ENCODE data around the gene KCNN3.

Gene KCNN3

DNA sequence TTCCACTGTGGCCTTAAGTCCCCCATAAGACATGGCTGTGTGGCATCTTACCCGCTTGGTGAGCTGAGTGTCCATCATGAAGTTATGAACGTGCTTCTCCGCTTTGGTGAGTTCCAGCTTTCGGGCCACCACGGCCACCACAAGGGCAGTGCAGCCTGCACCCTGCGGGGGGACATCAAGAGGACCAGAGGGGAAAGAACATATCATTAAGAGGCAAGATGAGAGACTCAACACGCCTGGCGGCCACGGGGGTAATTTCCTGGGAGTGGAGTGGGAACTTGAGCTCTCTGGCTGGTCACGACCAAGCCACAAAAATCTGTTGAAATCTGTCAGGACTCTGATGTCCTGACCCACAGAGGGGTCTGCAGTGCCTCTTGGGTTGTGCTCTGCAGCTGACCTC is 144.2 kb downstream of the KCNN3 start:
- DNase-seq = no peak

DNA sequence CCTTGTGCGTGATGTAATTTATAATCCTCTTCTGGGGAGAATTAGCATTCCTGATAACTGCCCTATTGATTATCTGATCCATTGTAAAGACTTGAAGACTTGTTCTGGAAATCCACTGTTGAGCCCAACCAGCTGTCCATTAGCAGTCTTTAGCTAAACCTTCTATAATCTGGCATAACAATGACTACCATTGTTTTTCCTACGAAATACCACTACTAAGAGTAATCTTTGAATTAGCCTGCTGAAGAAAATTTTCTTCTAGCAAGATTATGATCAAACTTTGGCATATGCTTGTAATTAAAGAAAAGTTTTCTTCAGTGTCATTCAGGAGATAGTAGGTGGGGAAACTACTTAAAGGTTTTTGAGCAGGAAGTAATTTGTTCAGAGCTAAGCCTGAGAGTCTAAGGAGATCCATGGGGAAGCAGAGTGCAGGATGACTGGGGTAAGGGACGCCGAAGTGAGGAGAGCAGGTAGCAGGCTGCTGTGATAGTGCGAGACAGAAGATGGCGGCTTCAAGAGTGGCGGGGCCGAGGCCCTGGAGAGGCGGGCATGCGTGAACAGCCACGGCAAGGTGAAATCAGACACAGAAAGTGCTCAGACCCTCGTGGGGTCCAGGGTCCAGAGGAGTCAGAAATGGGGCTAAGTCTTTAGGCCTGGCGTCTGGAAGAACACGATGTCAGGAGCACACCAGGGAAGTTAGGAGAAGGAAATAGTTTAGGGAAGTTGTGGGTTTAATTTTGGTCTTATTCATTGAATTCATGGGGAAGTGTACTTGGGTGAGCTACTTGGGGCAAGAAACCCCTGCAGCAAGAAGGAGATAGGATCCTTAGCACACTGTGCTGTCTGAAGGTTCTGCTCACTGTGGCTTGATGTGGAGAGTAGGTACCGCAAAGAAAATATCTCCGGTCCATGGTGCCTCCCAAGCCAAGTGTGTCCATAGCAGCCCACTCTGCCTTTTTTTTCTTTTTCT is 149.5 kb downstream of the KCNN3 start:
- no peak for DNase-seq

DNA sequence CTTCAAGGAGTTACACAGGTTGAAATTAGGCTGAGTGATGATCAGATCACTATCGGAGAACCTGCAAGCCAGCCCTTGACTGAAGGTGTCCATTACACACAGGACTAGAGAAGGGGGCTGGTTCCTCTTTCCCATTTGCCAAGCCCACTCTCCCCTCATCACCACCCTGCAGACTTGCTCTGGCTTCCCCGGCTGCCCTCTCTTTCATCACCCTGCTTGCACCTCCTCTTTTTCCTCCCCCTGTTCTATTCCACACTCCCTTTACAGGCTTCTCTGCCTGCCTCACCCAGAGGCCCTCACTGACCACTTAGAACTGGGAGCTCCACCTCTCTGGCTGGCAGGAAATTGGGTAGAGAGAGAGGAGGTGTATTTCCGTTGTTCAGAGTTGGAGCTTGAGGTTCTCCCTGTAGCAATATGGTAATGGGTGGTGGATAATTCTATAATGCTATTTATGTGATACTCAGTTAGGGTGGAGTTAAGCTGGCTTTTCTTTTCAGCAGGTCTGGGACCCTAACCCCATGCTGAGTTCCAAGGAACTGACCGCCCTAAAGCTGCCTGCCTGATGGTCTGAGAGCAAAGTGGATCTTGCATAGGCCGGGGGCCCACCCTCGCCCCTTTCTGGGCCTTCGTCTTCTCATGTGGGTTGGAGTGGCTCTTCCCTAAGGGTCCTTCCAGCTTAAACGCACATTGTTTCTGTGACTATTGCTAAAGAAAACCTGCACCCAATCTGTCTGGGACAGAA is 150.3 kb downstream of the KCNN3 start:
- no peak for DNase-seq

DNA sequence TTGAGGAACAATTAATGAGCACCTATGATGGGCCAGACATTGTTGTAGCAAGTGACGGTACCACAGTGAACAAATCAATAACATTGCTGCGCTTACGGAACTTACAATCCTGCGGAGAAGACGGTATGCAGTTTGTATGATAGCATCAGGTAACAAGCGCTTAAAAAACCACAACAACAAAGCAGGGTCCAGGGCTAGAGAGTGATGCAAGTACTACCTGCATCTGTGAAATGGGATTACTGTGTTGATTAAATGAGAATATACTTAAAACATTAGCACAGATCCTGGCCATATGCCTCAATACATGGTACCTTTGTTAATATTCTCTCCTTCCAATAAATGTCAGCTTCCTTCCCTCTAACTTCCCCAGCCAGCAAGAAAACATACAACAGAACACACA is 151.5 kb downstream of the KCNN3 start:
- no peak for DNase-seq

DNA sequence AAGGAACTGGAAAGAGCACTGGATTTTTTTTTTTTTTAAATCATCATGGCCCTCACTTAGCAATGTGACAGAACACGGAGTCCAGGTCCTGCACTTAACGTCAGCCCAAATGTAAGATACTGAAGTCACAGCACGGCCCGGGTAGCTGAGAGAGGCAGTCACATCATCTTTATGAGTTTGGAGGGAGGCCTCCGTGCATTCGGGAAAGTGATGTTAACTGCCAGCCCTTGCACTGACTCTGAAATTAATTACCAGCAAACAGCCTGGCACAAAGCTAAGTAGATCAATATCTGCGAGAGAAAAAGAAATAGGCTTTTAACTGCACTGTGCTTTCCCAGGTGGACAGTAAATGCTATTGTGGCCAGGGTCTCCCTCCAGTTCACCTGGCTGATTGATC is 152.6 kb downstream of the KCNN3 start:
- DNase-seq = no peak

DNA sequence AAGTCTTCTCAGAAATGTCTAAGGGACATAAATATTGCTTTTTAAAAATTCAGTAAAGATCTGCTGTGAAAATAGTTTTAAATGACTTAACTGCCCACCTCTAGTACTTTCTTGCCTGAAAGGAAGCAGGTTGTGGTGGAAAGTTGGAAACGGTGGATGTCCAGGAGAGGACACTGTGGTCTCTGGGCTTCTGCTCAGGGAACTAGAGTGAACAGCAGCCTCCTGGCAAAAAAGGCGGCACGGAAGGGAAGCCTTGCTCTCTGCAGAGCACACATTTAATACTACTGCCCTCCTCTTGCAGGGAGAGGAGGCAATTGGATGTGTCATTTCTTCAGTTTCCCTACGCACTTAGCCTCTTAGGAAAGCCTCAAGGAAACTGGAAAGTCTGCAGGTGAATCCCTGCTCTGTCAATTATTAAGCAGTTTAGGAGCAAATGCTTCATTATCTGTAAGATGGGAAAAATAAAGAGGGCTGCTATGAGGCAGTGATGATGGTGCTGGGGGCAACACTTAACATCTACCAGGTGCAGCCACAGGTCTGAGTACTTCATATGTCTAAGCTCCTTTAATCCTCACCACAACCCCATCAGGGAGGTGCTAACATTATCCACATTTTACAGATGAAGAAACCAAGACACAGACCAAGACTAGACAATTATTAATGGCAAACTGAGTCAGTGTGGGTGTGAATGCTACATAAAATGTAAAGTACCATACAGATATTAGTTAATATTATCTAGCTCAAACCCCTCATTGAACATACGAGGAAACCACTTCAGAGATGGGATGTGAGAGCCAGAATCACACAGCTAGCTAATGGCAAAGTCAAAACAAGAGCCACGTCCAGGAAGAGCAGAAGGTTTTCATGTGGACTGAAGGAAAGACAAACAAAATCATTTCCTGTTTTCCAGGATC is 153.2 kb downstream of the KCNN3 start:
- DNase-seq = no peak

DNA sequence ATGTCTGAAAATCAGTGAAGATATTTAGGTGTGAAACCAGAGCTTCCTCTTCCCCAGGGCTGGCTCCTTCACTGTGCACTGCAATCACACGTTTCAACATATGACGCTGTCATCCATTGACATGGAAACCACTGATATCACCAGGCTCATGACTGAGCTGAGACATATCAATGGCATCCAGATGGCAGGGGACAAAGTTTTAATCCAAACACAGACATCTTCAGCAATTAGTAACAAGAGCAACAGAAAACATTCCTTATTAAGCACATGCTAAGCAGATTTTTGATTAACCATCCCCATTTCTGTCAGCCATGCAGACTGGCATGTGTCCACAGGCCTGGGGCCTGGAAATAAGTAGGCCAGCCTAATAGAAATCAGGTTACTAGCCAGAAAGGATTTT is 154.1 kb downstream of the KCNN3 start:
- DNase-seq = no peak

DNA sequence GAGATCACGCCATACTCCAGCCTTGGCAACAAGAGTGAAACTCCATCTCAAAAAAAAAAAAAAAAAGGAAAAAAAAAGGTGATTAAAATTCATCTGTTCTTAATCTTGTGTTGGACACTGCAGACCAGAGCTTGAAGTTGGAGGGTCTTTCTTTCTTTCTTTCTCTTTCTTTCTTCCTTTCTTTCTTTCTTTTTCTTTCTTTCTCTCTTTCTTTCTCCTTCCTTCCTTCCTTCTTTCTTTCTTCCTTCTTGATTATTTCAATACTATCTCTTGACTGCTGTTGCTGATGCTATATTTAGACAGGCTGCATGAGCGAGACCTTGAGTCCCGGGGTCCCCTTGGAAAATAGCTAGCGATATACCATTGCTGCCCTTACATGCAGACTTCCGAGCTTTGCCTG is 154.7 kb downstream of the KCNN3 start:
- no peak for DNase-seq

DNA sequence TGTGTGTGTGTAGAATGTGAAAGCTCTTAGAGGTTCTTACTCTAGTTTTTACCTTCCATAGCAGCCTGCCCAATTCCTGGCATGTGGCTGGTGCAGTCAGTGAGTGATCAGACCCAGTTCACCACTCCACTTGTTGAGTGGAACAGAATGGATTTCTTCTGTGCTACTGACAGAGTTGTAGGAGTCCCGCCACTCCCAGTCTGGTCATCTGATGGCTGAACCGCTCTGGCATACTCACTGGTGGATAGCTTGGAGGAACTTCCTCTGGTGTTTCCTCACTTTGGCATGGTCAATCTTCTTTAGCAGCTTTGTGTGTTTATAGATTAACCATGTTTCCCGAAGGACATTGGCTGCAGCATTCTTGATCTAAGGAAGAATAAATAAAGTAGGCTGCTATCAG is 155.4 kb downstream of the KCNN3 start:
- DNase-seq = no peak

DNA sequence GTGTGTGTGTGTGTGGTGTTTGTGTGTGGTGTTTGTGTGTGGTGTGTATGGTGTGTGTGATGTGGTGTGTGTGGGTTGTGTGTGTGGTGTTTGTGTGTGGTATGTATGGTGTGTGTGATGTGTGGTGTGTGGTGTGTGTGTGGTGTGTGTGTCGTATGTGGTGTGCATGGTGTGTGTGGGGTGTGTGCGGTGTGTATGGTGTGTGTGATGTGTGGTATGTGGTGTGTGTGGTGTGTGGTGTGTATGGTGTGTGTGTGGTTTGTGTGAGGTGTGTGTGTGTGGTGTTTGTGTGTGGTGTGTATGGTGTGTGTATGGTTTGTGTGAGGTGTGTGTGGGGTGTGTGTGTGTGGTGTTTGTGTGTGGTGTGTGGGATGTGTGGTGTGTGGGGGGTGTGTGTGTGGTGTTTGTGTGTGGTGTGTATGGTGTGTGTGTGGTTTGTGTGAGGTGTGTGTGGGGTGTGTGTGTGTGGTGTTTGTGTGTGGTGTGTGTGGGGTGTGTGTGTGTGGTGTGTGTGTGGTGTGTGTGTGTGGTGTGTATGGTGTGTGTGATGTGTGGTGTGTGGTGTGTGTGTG is 155.9 kb downstream of the KCNN3 start:
- no peak for DNase-seq

DNA sequence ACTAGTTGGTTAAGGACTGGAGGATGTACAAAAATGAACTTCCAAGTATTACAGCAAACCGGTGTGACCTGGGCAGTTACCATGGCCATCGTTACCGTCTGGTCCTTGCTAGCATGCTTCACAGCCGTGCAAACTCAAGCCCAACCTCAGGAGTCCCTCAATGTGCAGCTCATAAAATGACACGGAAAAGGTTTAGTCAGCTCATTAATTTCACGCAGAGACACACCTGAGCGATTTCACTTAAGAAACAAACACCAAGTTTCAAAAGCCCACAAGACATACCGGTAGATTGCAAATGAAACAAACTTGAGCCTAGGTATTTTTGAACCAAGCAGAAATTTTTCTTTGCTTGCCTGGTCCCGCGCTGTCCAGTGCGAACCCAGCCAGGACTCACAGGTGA is 157.1 kb downstream of the KCNN3 start:
- no peak for DNase-seq

DNA sequence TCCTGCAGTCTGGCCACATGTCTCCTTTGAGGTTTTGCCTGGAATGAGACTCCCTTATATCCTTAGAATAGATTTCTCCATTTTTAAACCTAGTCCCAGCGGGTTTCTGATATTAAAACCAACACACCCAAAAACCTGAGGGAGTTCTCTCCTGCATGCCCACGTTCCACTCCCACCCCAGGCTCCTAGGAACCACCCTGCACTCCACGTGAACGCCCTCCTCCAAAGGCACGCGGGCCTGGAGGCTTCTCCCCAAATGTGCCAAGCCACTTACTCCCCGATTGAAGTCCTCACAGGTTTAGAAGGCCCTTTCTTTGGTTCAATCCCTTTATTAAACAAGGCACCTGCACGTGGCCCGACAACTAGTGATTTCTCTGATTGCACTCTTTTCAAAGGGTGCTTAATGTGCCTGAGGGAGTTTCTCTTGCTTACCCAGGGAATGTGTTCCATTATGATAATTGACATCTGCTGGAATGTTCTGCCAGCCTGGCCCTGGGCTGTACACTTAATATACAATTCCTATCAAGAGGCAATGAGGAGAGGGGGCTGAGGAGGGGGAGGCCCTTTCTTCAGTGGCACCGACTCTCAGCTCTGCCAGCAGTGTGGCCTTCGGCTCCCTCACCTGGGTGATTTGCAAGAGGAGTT is 157.8 kb downstream of the KCNN3 start:
- DNase-seq = no peak

DNA sequence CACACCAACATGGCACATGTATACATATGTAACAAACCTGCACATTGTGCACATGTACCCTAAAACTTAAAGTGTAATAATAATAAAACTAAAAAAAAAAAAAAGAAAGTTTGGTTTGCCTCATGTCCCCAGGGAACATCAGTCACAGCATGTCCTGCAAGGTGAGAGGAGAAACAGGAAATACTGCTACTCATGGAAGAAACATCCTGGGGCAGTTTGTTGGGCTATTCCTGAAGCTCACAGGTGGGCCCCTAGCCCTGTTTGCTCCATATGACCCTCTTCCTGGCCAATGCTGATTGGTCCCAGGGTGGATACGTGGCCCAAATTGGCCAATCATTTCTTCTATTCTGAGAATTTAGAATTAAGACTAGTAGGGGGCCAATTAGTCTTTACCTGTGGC is 158.7 kb downstream of the KCNN3 start:
- DNase-seq = no peak

DNA sequence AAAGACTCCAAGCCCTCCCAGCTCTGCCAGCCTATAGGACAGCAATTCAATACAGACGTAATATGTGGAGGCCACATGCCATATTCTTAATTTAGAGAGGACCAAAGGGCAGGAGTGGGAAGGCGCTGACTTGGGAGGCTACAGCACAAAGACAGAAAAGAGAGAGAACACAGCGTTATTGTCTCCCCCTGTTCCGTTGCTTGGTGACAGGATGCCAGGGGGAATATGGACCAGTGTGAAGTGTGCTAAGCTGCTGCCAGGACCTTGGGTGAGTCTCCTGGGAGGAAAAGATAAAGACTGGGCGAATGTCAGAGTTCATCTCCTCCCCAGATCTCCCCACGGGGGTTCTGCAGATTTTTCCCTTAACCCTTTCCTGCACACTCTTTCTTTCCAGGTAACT is 160.0 kb downstream of the KCNN3 start:
- DNase-seq = no peak

DNA sequence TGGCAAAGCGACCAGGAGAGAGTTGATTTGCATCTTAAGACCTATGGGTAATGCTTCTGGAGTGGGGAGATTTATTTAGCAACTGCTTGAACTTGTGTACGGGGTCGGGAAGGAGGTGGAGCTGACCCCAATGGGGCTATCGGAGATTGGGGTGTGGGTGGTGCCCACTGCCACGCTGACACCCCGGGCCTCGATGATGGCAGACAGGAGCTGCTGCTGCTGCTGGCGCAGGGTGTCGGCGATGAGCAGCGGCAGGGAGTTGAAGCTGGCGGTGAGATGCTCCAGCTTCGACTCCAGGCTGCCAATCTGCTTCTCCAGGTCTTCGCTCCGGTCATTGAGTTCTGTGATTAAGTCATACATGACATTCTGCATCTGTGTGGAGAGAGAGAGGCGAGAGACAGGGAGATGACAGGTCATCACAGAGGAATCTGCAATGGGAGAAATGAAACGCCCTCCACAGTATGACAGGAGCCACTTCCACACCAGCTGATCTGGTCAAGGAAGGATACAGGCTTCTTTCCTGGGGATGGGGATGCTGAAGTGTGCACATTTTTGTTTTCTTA is 162.1 kb downstream of the KCNN3 start:
- DNase-seq = no peak

DNA sequence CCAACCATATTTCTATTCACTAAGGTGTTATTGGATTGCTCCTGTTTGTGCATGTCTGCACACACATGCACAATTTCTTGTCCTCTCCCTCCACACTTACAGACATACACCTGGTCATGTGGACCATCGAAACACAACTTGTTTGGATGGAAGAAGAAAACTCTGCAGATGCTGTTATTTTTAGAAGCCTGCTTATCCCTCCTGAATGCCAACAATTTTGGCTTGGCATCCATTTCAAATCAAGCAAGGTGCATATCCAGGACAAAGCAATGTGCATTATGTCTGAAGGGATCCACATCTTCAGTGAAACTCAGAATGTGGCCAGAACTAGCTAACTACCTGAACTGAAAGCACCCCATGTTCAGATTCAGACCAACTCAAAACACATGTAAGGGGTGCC is 163.2 kb downstream of the KCNN3 start:
- DNase-seq = no peak

DNA sequence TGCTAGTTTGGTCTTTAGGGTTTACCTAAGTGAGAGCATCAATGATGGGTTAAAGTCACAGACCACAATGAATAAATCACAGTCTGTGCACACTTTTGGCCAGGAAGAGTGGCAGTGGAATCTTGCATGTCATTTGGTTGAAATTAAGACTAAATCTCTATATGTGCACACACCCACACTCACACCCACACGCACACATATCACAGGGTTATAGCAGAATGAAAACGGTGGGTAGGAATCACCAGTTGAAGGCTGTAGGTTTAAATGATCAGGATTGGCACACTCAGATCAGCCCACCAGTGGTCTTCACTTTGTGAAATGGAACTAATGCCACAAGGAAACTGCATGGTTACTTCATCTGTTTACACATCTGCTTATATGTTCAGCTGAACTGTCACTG is 164.5 kb downstream of the KCNN3 start:
- no peak for DNase-seq

DNA sequence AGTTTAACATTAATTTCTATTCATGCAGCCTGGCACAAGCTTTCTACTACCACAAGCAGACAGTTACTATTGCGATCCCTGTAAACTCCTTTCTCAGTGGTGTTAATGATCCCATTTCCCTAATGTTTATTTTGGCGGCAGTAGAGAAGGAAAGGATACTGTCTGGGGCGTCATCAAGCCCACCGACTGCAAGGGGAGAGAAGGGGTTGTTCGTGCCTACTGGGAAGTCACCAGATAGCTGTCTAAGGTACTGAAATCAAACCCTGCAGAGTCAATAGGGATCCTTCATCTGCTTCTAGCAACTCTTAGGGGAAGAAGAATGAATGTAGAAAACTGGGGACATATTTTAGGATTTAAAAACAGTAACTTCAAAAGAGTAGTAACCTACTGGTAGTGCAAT is 166.9 kb downstream of the KCNN3 start:
- DNase-seq = no peak

DNA sequence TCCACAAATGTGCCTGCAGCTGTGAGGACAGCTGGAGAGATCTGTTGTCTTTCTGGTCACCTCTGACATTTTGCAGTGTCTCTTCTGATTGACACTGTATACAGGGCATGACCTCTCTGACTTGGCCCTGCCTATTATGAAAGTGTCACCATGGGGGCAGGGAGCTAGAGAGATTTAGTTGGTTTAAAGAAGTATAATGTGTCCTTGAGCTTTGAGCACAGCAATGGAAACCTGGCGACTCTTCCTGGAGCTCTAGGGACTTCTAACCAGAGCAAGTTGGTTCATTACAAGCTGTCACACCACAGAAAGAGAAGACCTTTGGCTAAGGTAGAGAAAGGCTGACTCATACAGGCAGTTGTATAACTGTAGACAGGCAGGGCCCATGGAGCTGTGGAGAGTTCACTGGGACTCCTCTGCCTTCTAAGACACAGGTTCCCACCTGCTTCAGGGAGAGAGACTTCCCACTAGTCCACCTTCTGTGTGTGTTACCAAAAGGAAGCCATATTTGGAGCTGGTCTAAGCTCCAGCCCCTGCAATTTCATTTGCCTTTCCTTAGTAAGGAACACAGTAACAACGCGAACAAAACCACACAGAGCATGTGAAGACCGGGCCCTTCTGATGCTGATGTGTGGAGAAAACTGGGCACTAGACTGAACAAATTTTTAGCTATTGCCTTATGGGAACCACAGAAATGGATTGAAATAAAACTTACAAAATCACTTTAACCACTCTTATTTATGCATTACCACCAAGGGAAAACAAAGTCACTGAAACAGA is 171.6 kb downstream of the KCNN3 start:
- no peak for DNase-seq

DNA sequence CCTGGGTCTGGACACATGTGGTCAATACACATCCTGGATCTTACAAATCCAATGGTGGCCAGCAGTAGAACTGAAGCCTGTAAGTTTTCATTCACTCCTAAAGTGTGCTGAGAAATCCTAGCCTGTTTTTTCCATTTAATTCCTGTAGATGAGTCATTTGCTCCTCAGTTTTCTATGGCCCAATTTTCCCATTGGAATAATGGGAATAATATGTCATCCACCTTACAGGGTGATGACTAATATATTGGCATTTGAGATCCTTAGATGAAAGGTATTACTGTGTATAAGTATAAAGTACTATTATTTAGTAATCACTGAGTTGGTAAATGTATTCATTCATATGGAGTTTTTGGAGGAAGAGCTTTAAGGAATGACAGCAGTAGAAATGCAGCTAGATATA is 172.4 kb downstream of the KCNN3 start:
- DNase-seq = no peak

DNA sequence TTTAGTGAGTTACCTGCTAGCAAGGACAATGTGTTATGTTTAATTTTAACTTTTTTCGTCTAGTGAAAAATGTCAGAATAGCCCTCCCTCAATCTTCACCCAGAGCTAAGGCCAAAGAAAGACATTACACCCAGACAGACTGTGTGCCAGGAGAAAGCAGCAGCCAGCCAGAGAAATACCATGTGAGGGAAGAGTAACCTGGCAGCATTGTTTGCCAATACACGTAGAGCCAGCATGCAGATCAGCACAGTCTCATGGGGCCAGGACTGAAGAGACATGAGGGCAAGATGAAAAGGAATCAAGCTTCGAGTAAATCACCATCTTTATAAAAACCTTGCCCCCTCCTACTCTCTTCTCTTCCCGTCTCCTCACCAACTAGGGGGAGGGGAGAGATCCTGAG is 173.6 kb downstream of the KCNN3 start:
- DNase-seq = no peak

Data from activated naive CD4-positive, alpha-beta T cell (primary cell).